GM18511 (cell line): ENCODE results near the gene RNF2.
"Not testable (repeated sequence)": the region's sequence is repeated elsewhere in the genome, so short reads cannot be mapped to it uniquely, and the experiment has no call there.

Source experiments
- ATAC-seq: cut with Tn5 transposase; IDR thresholded peaks from one replicate; pipeline ENCODE4 v1.9.1; 2021; ENCODE audit warnings: mild to moderate bottlenecking, moderate library complexity; ENCODE audit not compliant: unreplicated experiment

Gene RNF2

DNA sequence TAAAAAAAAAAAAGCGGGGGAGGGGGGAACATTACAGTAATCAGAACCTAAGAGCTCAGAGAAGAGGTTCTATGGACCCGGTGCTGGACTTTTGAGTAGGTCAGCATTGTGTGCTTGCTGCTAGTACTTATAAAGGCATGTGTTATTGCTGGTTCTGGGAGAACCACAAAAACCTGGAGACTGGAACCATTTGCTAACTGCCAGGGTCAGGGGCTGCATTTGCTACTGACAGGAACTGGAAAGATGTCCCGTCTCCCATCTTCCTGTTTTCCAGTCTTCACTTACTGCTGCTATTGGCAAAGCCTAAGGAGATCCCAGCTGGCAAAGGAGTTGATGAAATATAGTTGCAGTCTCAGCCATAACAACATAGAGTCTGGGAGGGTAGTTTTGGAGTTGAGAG lies 4.3 kb downstream of the RNF2 start:
- no peak for ATAC-seq

DNA sequence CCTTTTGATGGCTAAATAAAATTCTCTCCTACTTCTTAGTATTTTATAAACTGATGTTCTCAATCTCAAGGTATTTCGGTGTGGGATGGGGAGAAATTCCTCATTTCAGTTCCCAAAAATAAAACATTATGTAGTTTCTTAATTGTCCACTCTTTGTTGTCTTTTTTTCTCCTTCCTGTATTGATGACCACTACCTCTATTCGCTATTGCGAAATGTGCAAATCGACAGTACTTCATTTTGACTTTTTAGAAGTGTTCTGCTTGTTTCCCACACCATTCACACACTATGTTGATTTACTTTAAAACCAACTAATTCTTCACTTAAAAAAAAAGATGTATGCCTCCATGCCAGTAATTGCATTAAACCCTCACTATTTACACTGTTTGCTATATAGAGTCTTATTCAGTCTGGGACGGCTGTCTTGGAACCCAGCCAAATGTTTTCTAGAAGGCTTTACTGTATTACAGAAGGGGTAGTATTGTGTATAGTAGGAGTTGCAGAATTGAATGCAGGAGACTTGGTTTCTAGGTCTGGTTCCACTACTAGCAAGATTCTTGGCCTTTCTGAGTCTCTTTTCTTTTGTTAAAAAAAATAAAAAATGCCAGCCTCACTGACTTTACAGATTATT lies 5.6 kb downstream of the RNF2 start:
- no peak for ATAC-seq

DNA sequence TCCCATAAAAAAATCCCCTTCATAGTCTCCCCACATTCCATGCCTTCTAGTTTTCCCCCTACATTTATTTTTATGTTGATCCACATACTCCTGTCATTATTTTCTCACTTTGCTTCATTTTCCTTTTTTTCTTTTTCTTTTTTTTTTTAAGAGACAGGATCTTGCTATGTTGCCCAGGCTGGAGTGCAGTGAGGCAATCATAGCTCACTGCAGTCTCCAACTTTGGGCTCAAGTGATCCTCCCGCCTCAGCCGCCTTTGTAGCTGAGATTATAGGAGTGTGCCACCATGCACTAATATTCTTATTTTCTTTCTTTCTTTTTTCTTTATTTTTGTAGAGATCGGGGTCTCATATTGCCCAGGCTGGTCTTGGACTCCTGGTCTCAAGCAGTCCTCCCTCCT lies 7.8 kb downstream of the RNF2 start:
- ATAC-seq, result no peak

DNA sequence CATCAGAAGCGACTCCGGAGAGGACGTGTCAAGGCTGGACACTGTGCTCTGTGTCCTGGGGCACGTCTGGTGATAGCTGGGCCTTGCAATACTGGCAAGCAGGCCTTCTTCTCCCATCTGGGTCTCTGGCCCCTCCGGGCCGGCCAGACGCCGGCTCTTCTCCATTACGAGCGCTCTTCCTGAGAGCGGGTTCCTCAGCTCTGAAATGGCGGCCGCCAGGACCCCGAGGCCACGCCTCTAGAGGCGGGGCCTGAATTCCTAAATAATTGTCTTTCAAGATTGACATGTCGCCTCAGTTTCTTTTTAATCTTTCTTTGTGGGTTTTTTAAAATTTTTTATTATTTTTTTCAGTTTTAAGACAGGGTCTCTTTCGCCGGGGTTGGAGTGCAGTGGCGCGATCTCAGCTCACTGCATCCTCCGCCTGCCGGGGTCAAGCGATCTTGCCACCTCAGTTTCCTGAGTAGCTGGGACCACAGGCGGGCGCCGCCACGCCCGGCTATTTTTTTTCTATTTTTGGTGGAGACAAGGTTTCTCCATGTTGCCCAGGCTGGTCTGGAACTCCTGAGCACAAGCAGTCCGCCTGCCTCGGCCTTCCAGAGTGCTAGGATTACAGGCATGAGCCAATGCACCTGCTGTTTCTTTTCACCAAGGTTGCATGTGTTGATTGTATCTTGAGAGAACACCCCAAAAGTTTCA lies 9.2 kb downstream of the RNF2 start:
- ATAC-seq, result no peak

DNA sequence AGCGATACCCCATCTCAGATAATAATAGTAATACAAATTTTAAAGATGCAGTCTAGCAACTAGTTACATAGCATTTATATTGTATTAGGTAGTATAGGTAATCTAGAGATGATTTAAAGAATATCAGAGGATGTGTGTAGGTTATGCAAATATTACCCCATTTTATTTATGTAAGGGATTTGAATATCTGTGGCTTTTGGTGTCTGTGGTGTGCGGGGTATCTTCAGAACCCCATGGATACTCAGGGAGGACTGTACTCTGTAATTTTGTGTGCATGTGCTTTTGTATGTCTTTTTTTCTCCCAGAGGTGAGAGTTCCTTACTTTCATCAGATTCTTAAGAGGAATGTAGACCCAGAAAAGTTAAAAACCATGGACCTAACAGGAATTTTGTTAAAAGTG lies 12.8 kb downstream of the RNF2 start:
- no peak for ATAC-seq

DNA sequence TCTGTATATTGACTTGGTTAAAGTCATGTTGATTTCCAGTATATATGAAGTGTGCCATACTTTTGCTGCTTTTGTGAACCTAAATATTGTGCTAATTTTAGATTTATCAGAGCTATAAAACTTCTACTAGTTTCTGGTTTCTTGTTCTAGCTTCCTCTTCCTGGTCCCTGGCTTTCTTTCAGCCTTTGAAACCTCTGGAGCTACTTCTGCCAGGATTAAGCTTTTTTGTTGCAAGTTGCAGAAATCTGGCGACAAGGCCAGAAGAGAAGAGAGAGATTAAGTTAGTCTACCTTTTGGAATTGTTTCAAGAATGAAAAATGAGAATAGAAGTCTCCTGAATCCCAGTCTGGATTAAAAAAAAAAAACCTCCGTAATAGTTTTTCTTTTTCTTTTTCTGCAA lies 13.5 kb downstream of the RNF2 start:
- ATAC-seq, result no peak

DNA sequence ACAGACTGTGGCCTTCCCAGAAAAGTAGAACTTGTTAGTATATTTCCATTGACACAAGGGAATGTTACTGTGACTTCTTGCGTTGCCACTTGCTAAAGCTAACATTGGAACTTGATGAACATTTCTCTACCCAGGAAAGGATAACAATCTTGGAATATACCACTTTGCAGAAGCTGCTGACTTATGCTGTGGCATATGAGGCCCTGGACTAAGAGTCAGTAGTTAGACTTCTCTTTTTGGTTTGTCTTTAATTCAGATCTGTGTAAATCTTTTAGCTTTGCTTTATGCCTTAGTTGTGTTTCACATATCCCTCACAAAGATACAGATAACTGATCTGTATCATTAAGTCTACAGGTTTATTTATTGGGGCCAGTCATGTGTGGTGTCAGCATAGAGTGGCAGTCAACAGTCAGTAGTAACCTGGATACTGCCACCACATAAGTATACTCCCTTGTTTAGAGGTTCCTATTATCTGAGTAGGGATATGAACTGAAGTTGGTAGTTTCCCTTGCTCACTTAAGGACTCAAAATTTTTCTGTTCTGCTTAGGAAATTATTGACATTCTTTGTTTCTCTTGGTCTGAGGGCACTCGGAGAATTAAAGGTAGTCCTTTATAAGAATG lies 14.7 kb downstream of the RNF2 start:
- no peak for ATAC-seq

DNA sequence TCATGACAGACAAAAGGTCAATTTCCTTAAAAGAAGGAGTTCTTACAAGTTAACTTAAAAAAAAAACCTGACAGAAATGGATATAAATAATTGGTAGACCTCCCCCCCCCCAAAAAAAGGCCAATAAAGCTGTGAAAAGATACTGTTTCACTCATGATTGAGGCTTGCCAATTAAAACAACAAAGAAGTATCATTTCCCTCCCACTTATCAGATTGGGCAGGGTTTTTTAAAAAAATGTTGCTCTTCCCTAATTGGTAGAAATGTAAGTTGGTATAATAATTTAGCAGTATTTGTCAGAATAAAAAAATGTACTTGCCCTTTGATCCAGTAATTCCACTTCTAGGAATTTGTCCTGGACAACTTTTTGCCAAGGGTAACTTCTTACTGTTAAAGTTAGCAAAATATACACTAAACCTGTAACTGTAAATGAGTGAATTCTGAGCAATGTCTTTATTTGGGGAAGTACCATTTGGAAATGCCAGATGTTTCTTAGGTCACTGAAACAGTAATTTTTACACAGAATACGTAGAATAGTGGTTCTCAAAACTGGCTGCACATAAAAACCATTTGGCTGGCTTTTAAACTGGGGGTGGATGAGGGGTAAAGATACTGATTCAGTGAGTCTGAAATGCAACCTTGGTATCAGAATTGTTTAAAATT lies 17.5 kb downstream of the RNF2 start:
- ATAC-seq, result no peak

DNA sequence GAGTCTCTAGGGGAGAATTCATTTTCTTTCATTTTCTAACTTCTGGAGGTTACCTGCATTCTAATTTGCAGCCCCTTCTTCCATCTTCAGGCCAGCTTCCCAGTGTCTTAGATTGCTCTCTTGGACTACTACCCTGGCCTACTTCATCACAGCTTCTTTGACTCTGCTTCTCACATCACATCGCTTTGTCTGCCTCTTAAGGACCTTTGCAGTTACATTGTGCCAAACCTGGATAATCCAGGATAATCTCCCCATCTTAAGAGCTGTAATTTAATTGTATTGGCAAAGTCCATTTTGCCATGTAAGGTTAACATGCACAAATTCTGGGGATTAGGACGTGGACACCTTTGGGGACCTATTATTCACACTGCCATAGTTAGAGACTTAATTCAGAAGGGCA lies 18.4 kb downstream of the RNF2 start:
- no peak for ATAC-seq

DNA sequence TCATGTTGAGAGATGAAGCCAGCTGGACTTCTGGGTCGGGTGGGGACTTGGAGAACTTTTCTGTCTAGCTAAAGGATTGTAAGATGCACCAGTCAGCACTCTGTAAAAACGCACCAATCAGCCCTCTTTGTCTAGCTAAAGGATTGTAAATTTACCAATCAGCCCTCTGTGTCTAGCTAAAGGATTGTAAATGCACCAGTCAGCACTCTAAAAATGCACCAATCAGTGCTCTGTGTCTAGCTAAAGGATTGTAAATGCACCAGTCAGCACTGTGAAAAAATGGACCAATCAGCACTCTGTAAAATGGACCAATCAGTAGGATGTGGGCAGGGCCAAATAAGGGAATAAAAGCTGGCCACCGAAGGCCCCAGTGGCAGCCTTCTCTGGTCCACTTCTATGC lies 19.6 kb downstream of the RNF2 start:
- ATAC-seq, result not testable (repeated sequence)

DNA sequence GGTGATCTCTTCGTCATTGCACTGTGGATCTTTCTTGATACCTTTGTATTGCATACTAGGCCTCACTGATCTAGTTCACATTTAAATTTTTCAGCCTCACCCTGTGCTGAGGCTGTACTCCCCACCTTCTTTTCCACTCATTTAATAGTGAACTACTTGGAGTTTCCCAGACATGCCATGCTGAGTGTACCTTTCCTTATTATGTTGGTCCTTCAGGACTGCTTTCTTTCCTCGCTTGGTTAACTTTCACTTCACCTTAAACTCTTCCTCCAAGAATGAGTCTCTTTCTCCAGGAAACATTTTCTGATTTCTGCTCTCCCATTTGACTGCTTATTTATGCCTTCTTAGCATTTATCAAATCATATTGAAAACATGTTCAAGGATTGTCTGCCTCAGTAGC lies 20.8 kb downstream of the RNF2 start:
- no peak for ATAC-seq

DNA sequence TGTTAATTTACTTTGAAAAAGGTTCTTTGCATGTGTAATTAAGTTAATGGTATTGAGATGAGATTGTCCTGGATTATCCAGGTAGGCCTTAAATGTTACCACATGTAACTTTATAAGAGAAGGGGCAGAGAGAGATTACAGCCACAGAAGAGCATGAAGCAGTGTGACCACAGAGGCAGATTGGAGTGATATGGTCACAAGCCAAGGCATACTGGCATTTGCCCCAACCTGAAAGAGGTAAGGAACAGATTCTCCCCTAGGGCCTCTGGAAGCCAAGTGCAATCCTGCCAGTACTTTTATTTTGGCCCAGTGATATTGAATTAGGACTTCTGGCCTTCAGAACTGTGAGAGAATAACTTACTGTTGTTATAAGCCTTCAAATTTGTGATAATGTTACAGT lies 23.0 kb downstream of the RNF2 start:
- ATAC-seq, result no peak

DNA sequence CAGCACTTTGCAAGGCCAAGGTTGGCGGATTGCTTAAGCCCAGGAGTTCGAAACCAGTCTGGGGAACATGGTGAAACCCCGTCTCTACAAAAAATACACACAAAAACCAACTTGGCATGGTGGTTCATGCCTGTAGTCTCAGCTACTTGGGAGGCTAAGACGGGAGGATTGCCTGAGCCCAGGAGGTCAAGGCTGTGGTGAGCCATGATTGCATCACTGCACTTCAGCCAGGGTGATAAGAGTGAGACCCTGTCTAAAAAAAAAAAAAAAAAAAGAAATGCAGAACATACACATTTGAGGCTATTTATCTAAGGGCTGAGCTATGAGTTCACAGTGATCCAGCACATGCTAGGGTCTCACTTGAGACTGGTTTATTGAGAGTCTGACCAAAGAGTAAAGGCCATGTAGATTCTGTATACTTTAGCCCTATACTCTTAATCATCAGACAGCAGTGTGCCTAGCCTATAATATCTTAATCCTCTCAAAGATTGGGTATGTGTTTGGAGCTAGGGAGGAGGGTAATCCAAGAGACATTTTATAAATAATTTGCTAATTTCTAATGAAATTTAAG lies 23.9 kb downstream of the RNF2 start:
- no peak for ATAC-seq

DNA sequence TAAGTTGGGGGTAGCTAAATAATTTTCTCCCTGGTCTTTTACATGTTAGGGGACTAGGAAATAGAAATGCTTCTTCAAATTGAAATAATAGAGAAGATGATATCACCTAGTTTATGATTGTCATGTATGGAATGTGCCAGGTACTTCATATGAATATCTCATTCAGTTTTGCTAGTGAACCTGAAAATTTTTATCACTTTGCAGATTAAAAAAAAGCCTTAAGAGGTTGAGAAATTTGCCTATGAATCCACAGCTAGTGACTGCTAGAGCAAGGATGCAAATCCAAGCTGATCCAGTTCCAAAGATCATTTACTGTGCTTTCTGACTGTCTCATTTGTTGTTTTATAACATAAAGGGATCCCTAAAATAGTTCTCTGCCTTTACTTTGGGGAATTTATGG lies 24.7 kb downstream of the RNF2 start:
- no peak for ATAC-seq

DNA sequence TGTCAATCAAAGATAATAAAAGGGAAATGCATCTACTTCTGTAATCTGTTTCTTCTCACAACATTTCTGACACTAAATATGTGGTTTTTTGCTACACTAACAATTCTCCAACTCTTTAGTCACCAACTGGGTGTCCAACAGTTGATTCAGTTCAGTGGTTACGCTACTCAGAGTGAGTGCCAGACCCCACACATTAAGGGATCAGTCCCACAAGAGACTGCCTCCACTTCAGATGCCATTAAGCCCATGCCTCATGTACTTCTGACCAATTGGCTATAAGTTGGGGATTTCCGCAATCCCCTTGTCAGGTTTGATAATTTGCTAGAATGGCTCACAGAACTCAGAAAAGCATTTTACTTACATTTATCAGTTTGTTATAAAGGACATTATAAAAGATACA lies 28.4 kb downstream of the RNF2 start:
- ATAC-seq, result no peak

DNA sequence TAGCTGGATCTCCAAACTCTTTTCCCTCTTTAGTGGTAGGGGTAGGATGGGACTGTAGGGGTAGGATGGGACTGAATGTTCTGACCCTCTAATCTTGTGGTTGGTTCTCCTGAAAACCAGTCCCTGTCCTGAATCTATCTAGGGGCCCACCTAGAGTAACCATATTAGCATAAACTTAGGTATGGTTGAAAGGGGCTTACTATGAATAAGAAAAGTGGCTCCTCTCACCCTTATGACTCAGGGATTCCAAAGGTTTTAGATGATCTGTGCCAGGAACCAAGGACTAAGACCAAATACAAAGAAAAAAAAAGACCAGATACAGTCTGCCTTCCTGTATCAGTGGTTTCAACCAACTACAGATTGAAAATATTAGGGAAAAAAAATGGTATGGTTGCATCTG lies 28.9 kb downstream of the RNF2 start:
- no peak for ATAC-seq

DNA sequence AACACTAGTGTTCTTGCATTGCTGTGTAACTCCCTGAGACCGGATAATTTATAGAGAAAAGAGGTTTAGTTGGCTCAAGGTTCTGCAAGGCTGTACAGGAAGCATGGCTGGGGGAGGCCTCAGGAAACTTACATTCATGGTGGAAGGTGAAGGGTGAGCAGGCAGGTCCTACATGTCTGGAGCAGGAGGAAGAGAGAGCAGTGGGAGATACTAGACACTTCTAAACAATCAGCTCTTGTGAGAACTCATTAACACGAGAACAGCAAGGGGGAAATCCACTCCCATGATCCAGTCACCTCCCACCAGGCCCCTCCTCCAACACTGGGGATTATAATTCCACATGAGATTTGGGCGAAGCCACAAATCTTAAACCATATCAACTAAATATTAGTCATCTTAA lies 30.1 kb downstream of the RNF2 start:
- ATAC-seq, result no peak

DNA sequence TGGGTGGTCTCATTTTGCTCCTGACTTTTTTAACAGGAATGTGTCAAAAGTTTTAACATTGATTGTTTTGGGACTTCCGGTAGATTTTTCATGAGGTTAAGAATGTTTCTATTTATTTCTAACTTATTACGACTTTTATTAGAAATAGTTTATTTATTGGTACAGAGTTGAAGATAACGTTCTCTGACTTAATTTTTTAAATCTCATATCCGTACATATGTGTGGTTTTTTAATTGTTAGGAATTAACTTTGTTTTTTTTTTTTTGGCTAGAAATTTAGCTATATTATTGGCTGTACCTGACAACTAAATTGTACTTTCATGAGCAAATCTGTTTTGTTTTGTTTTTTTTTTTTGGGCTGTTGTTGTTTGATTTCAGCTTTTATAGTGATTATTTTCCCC lies 32.0 kb downstream of the RNF2 start:
- ATAC-seq, result no peak

DNA sequence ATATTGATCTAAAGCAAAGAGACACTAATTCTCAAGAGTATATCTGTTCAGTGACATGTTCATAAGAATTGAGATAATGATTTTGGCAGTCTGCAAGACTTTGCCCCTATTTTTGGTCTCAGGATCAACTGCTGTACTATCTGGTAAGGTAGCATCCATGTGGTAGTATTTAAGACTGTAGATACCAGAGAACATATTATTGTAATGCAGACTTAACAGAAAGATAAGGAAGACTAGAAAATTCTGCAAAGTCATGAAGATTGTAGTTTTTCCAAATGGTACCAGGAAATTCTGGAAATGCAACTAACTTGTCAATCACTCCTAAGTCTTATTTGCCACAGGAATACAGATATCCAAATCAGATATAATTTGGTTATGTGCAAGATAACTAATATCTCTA lies 35.1 kb downstream of the RNF2 start:
- no peak for ATAC-seq

DNA sequence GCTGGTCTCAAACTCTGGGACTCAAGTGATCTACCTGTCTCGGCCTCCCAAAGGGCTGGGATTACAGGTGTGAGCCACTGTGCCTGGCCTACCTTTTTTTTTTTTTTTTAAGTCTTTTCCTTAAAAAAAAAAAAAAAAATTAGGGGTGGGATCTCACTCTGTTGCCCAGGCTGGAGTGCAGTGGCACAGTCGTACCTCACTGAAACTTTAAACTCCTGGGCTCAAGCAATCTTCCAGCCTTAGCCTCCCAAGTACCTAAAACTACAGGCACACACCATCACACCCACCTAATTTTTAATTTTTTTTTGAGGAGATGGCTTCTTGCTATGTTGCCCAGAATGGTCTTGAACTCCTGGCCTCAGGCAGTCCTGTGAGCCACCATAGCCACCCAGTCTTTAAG lies 38.5 kb downstream of the RNF2 start:
- no peak for ATAC-seq

DNA sequence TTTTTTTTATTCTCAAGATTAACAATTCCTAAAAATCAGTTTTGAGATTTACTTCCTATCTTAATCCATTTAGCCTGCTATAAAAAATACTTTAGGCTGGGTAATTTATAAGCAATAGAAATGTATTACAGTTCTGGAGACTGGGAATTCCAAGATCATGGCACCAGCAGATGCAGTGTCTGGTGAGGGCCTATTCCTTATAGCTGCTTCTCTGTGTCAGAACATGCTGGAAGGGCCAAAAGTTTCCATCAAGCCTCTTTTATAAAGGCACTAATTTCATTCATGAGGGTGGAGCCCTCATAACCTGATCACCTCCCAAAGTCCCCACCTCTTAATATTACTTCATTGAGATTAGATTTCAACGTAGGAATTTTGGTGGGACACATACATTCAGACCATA lies 41.7 kb downstream of the RNF2 start:
- ATAC-seq, result no peak

DNA sequence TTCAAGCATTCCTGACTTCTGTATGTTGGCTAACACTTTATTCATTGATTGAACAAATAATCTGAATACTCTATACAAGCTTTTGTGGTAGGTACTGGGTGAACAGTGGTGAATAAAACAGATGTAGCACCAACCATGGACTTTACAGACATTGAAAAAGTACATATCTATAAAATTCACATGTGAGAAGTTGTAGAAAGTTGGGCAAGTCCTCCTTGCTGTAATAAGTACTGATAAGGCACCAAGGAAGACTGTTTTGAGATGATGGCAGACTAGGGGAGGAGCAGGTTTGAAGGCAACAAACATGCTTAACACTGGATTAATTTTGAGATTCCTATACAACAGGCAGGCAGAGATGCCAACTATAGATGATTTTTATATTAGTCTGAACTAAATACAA lies 42.4 kb downstream of the RNF2 start:
- ATAC-seq, result no peak
